Hepatocyte (in vitro differentiated cells): ENCODE results near the gene APLN. TPM values are rescaled to one million over a fixed set of nuclear protein-coding genes. Genes with fewer than 3 reads are reported as not detected.

Experiments used
- DNase-seq: peaks from one replicate; pipeline ENCODE4 v3.0.0-alpha.2; 2016; ENCODE audit warnings: low spot score
- H2AFZ ChIP-seq: fragments of 200-600 bp; sonication (generic); 2 replicates; pipeline ENCODE4 v1.6.0; 2016; ENCODE audit warnings: antibody characterized with exemption, mild to moderate bottlenecking
- H3K27ac ChIP-seq: fragments of 200-600 bp; sonication (generic); 2 replicates; pipeline ENCODE4 v1.5.1; 2016; ENCODE audit warnings: mild to moderate bottlenecking
- H3K27me3 ChIP-seq: fragments of 200-600 bp; sonication (generic); 2 replicates; pipeline ENCODE4 v1.6.1; 2016
- H3K36me3 ChIP-seq: fragments of 200-600 bp; sonication (generic); replicated peaks from 2 replicates; pipeline ENCODE4 v1.5.1; 2016; ENCODE audit warnings: low read depth; ENCODE audit not compliant: insufficient read depth
- H3K4me1 ChIP-seq: fragments of 200-600 bp; sonication (generic); 2 replicates; pipeline ENCODE4 v1.5.1; 2016; ENCODE audit warnings: mild to moderate bottlenecking, moderate library complexity; ENCODE audit not compliant: insufficient read depth
- H3K4me2 ChIP-seq: fragments of 200-600 bp; sonication (generic); 2 replicates; pipeline ENCODE4 v1.6.0; 2016
- H3K4me3 ChIP-seq: fragments of 200-600 bp; sonication (generic); 2 replicates; pipeline ENCODE4 v1.5.1; 2016; ENCODE audit warnings: mild to moderate bottlenecking
- H3K79me2 ChIP-seq: fragments of 200-600 bp; sonication (generic); 2 replicates; pipeline ENCODE4 v1.6.0; 2017; ENCODE audit warnings: mild to moderate bottlenecking
- H3K9me2 ChIP-seq: fragments of 200-600 bp; sonication (generic); replicated peaks from 2 replicates; pipeline ENCODE4 v1.6.0; 2017; ENCODE audit warnings: mild to moderate bottlenecking; ENCODE audit not compliant: insufficient read depth
- H3K9me3 ChIP-seq: fragments of 200-600 bp; sonication (generic); 2 replicates; pipeline ENCODE4 v1.5.1; 2016; ENCODE audit warnings: low read depth, mild to moderate bottlenecking
- H4K20me1 ChIP-seq: fragments of 200-600 bp; sonication (generic); 2 replicates; pipeline ENCODE4 v1.6.0; 2016; ENCODE audit warnings: mild to moderate bottlenecking; ENCODE audit not compliant: insufficient read depth, poor library complexity, severe bottlenecking
- CTCF ChIP-seq: fragments of 200-600 bp; sonication (generic); IDR thresholded peaks from 2 replicates; pipeline ENCODE4 v1.5.1; 2016; ENCODE audit warnings: antibody characterized with exemption, mild to moderate bottlenecking; ENCODE audit not compliant: poor library complexity
- EZH2 ChIP-seq: fragments of 200-600 bp; sonication (generic); IDR thresholded peaks from 2 replicates; pipeline ENCODE4 v1.6.1; 2016; ENCODE audit warnings: antibody characterized with exemption, mild to moderate bottlenecking, borderline replicate concordance
- EZH2phosphoT487 ChIP-seq: fragments of 200-600 bp; sonication (generic); IDR thresholded peaks from one replicate; pipeline ENCODE4 v1.6.1; 2018; ENCODE audit warnings: antibody characterized with exemption, mild to moderate bottlenecking, low read depth, moderate library complexity; ENCODE audit not compliant: unreplicated experiment, severe bottlenecking
- WGBS: methylation state at CpG from one replicate; pipeline ENCODE4 v1.1.6; 2016; ENCODE audit warnings: low lambda C conversion rate; ENCODE audit errors: missing lambda C conversion rate; 5-methylcytosine and 5-hydroxymethylcytosine counted together
- polyA plus RNA-seq: library from polyadenylated mRNA; unstranded; fragments of >200 nt; fragmentation: Nextera tagmentation; extraction: Ambion mirVana; gene quantifications from 2 replicates; pipeline ENCODE4 v1.2.1, GENCODE V29; 2016
- total RNA-seq: library from RNA; depleted of rRNA; stranded (reverse); fragments of >200 nt; gene quantifications from 2 replicates; pipeline ENCODE4 v1.2.3, GENCODE V29; 2014

APLN gene
- total and polyA plus RNA-seq, 2 experiments from 2014 or later = 0.30 TPM

- Histone ChIP-seq H3K9me3 (no peaks in the 10 kb centered on the region), H3K27ac (no peak overlapping the region), H3K4me1 (peaks cover 3% of the 10 kb centered on the region), H3K36me3 (no peaks in the 10 kb centered on the region), H2AFZ (no peak overlapping the region), H3K79me2 (no peaks in the 10 kb centered on the region), H3K4me3 (no peak overlapping the region), H3K4me2 (no peak overlapping the region), H3K9me2 (no peaks in the 10 kb centered on the region), H4K20me1 (no peaks in the 10 kb centered on the region), H3K27me3 (peaks cover 10% of the 10 kb centered on the region)
- DNase-seq = no peak
- WGBS = 69% methylated on average over 7 of the region's 7 CpGs
- TF ChIP-seq EZH2phosphoT487 = no peak
- no peak for TF ChIP-seq EZH2
- no peak for TF ChIP-seq CTCF
These were observed 3.8 kb downstream of the APLN start for GRCh38 chrX:129650821-129651510.

- H3K4me2 ChIP-seq = no peak overlapping the region
- H3K79me2 ChIP-seq = no peaks in the 10 kb centered on the region
- no peak for DNase-seq
- no peaks in the 10 kb centered on the region for H4K20me1 ChIP-seq
- no peak overlapping the region for H2AFZ ChIP-seq
- no peaks in the 10 kb centered on the region for H3K36me3 ChIP-seq
- no peaks in the 10 kb centered on the region for H3K9me2 ChIP-seq
- peaks cover 10% of the 10 kb centered on the region for H3K27me3 ChIP-seq
- H3K4me1 ChIP-seq = peaks cover 3% of the 10 kb centered on the region
- TF ChIP-seq EZH2 (no peak), CTCF (no peak), EZH2phosphoT487 (no peak)
- WGBS = 66% methylated on average over 3 of the region's 3 CpGs
- H3K4me3 ChIP-seq = no peak overlapping the region
- no peaks in the 10 kb centered on the region for H3K9me3 ChIP-seq
- H3K27ac ChIP-seq = no peak overlapping the region
These were observed 4.5 kb downstream of the APLN start for GRCh38 chrX:129650183-129650689.

- H3K36me3 ChIP-seq = no peaks in the 10 kb centered on the region
- WGBS = 62% methylated on average over 9 of the region's 9 CpGs
- H3K27ac ChIP-seq = no peak overlapping the region
- H3K4me2 ChIP-seq = no peak overlapping the region
- no peaks in the 10 kb centered on the region for H3K79me2 ChIP-seq
- H3K4me1 ChIP-seq = peaks cover 3% of the 10 kb centered on the region
- no peaks in the 10 kb centered on the region for H3K9me2 ChIP-seq
- H3K27me3 ChIP-seq = peaks cover 10% of the 10 kb centered on the region
- no peaks in the 10 kb centered on the region for H4K20me1 ChIP-seq
- no peak overlapping the region for H3K4me3 ChIP-seq
- no peak for TF ChIP-seq EZH2
- TF ChIP-seq EZH2phosphoT487 = no peak
- TF ChIP-seq CTCF = no peak
- H3K9me3 ChIP-seq = no peaks in the 10 kb centered on the region
- no peak for DNase-seq
- H2AFZ ChIP-seq = no peak overlapping the region
These were observed 5.2 kb downstream of the APLN start for GRCh38 chrX:129649268-129650182.
